Keratinocyte (primary cell): ENCODE data around the gene C1QTNF3. TPM values are rescaled to one million over a fixed set of nuclear protein-coding genes. Genes with fewer than 3 reads are reported as not detected.

Source experiments
- DNase-seq: peaks from one replicate; pipeline ENCODE4 v3.0.0-alpha.2; 2011; ENCODE audit warnings: low read depth, missing footprints, low spot score
- FAIRE-seq: peaks from 2 replicates; lab custom pipeline; 2011; peaks lifted over from hg19 to GRCh38; lab: Jason Lieb, UNC
- H2AFZ ChIP-seq: 2 replicates; pipeline ENCODE4 v1.6.0; 2012; ENCODE audit warnings: low read length, control low read depth, inconsistent platforms; ENCODE audit not compliant: control insufficient read depth
- H3K27ac ChIP-seq: 2 replicates; pipeline ENCODE4 v1.5.1; 2011; ENCODE audit warnings: low read length; ENCODE audit not compliant: control insufficient read depth, insufficient read depth
- H3K27me3 ChIP-seq: 3 replicates; pipeline ENCODE4 v1.6.0; 2011; ENCODE audit warnings: low read length; ENCODE audit not compliant: control insufficient read depth, insufficient read depth; ENCODE audit errors: extremely low read depth
- H3K36me3 ChIP-seq, 2 experiments: 2 replicates in 1 of 2; 3 replicates in 1 of 2; pipeline ENCODE4 v1.5.1; 2011; ENCODE audit warnings: low read length in 2 of 2, mild to moderate bottlenecking in 1 of 2; ENCODE audit not compliant: control insufficient read depth in 2 of 2, insufficient read depth in 2 of 2; ENCODE audit errors: extremely low read depth in 1 of 2
- H3K4me1 ChIP-seq: 3 replicates; pipeline ENCODE4 v1.5.1; 2011; ENCODE audit warnings: low read length; ENCODE audit not compliant: control insufficient read depth, insufficient read depth; ENCODE audit errors: extremely low read depth
- H3K4me2 ChIP-seq: 3 replicates; pipeline ENCODE4 v1.6.0; 2011; ENCODE audit warnings: low read depth, low read length; ENCODE audit not compliant: control insufficient read depth, insufficient read depth; ENCODE audit errors: extremely low read depth
- H3K4me3 ChIP-seq, 3 experiments: fragments of 200-600 bp in 1 of 3; sonication (generic) in 1 of 3; 2 replicates in 2 of 3; 3 replicates in 1 of 3; pipeline ENCODE4 v1.5.1; 2011 to 2016; ENCODE audit warnings: low read length in 3 of 3, mild to moderate bottlenecking in 3 of 3, control low read depth in 2 of 3, inconsistent platforms in 1 of 3, low read depth in 1 of 3, mixed read lengths in 1 of 3, mixed run types in 1 of 3, moderate library complexity in 1 of 3; ENCODE audit not compliant: control insufficient read depth in 2 of 3, insufficient read depth in 2 of 3; ENCODE audit errors: extremely low read depth in 1 of 3
- H3K79me2 ChIP-seq: 2 replicates; pipeline ENCODE4 v1.6.0; 2012; ENCODE audit warnings: low read length; ENCODE audit not compliant: control insufficient read depth, insufficient read depth
- H3K9ac ChIP-seq: 3 replicates; pipeline ENCODE4 v1.6.0; 2011; ENCODE audit warnings: low read length; ENCODE audit not compliant: control insufficient read depth, insufficient read depth; ENCODE audit errors: extremely low read depth
- H3K9me1 ChIP-seq: 3 replicates; pipeline ENCODE4 v1.6.0; 2011; ENCODE audit warnings: low read length; ENCODE audit not compliant: control insufficient read depth, insufficient read depth; ENCODE audit errors: extremely low read depth
- H3K9me3 ChIP-seq: 2 replicates; pipeline ENCODE4 v1.5.1; 2012; ENCODE audit warnings: low read depth, low read length; ENCODE audit not compliant: control insufficient read depth
- H4K20me1 ChIP-seq: 3 replicates; pipeline ENCODE4 v1.6.0; 2011; ENCODE audit warnings: low read length; ENCODE audit not compliant: control insufficient read depth, insufficient read depth; ENCODE audit errors: extremely low read depth
- EZH2 ChIP-seq: IDR thresholded peaks from one replicate; pipeline ENCODE4 v1.6.1; 2012; ENCODE audit warnings: inconsistent platforms, mild to moderate bottlenecking, low read length, moderate library complexity
- dilution Hi-C: fragments of 300-500 bp; cut with MboI; formaldehyde crosslinking; loops from one replicate; pipeline ENCODE4 v1.7.0; 2020; ENCODE audit warnings: low sequenced_read_pairs; ENCODE audit not compliant: extremely low pct_ligation_motif_present
- polyA plus RNA-seq, 5 experiments: library from polyadenylated mRNA; depleted of rRNA in 3 of 5; stranded (reverse) in 3 of 5; stranded (forward) in 1 of 5; unstranded in 1 of 5; fragments of >200 nt; gene quantifications; 1 replicate in 1 of 5; 2 replicates in 3 of 5; 3 replicates in 1 of 5; pipeline versions ENCODE4 v1.2.1 to v1.2.3, GENCODE V29; 2011 to 2012; ENCODE audit warnings: missing spikeins in 2 of 5, low read depth in 1 of 5, low replicate concordance in 1 of 5
- TF ChIP-seq, protein P1 (sequence below), 3 experiments: IDR thresholded peaks in 1 of 3; conservative IDR thresholded peaks in 1 of 3; optimal IDR thresholded peaks in 1 of 3; 2 replicates in 2 of 3; 3 replicates in 1 of 3; pipeline versions ENCODE3 to v1.5.1; 2011; ENCODE audit warnings: low read length in 3 of 3, mild to moderate bottlenecking in 3 of 3, moderate library complexity in 2 of 3, control low read depth in 1 of 3, inconsistent platforms in 1 of 3; ENCODE audit not compliant: insufficient read depth in 2 of 3; ENCODE audit errors: extremely low read depth in 1 of 3

Gene C1QTNF3
- polyA plus RNA-seq, 1 donor (not counting 4 experiments of a cell fraction or from before 2014, with no cell fraction given) = 1.0 TPM

- H3K4me2 ChIP-seq = no peak overlapping the region
- TF ChIP-seq, protein P1, sequence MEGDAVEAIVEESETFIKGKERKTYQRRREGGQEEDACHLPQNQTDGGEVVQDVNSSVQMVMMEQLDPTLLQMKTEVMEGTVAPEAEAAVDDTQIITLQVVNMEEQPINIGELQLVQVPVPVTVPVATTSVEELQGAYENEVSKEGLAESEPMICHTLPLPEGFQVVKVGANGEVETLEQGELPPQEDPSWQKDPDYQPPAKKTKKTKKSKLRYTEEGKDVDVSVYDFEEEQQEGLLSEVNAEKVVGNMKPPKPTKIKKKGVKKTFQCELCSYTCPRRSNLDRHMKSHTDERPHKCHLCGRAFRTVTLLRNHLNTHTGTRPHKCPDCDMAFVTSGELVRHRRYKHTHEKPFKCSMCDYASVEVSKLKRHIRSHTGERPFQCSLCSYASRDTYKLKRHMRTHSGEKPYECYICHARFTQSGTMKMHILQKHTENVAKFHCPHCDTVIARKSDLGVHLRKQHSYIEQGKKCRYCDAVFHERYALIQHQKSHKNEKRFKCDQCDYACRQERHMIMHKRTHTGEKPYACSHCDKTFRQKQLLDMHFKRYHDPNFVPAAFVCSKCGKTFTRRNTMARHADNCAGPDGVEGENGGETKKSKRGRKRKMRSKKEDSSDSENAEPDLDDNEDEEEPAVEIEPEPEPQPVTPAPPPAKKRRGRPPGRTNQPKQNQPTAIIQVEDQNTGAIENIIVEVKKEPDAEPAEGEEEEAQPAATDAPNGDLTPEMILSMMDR (optimal IDR thresholded peaks at IDR 0.05 in 1 of 3, IDR thresholded peaks at IDR 0.05 in 1 of 3, conservative IDR thresholded peaks at IDR 0.05 in 1 of 3; ENCODE audit: extremely low read depth in 1 of 3, insufficient read depth in 2 of 3, low read length in 3 of 3) = no peak
- TF ChIP-seq EZH2 = no peak
- peaks cover 5 to 11% of the 10 kb centered on the region in 2 experiments for H3K36me3 ChIP-seq
- H3K9me3 ChIP-seq = no peaks in the 10 kb centered on the region
- no peak for DNase-seq
- no peak for FAIRE-seq
- H2AFZ ChIP-seq = no peak overlapping the region
- no peak overlapping the region for H3K4me3 ChIP-seq
- peaks cover 2% of the 10 kb centered on the region for H3K79me2 ChIP-seq
- peaks cover 26% of the 10 kb centered on the region for H3K4me1 ChIP-seq
- no peak overlapping the region for H3K27ac ChIP-seq
- H3K27me3 ChIP-seq = no peaks in the 10 kb centered on the region
- no peaks in the 10 kb centered on the region for H3K9me1 ChIP-seq
- no peaks in the 10 kb centered on the region for H4K20me1 ChIP-seq
- dilution Hi-C loops = no loop called here
- no peak overlapping the region for H3K9ac ChIP-seq
These were observed 37.8 kb downstream of the C1QTNF3 start for GRCh38 chr5:34005211-34005610.

GRCh38 chr5:34003941-34004340 lies 39.1 kb downstream of the C1QTNF3 start:
- TF ChIP-seq EZH2 = no peak
- TF ChIP-seq, protein P1 (optimal IDR thresholded peaks at IDR 0.05 in 1 of 3, IDR thresholded peaks at IDR 0.05 in 1 of 3, conservative IDR thresholded peaks at IDR 0.05 in 1 of 3; ENCODE audit: extremely low read depth in 1 of 3, insufficient read depth in 2 of 3, low read length in 3 of 3) = no peak
- H3K79me2 ChIP-seq = peaks cover 2% of the 10 kb centered on the region
- no peaks in the 10 kb centered on the region for H4K20me1 ChIP-seq
- no peak overlapping the region for H3K9ac ChIP-seq
- no peak overlapping the region for H3K4me2 ChIP-seq
- H3K4me3 ChIP-seq = no peak overlapping the region
- FAIRE-seq (no peak), DNase-seq (no peak)
- H3K9me3 ChIP-seq = no peaks in the 10 kb centered on the region
- peaks cover 5 to 11% of the 10 kb centered on the region in 2 experiments for H3K36me3 ChIP-seq
- H3K27me3 ChIP-seq = no peaks in the 10 kb centered on the region
- dilution Hi-C loops = no loop called here
- H3K4me1 ChIP-seq = peaks cover 18% of the 10 kb centered on the region
- no peak overlapping the region for H3K27ac ChIP-seq
- H2AFZ ChIP-seq = no peak overlapping the region
- H3K9me1 ChIP-seq = no peaks in the 10 kb centered on the region
